Measurements from ENCODE around the gene IFT57. TPM values are rescaled to one million over a fixed set of nuclear protein-coding genes. Genes with fewer than 3 reads are reported as not detected.

IFT57 gene
- total RNA-seq, 1 donor from 2014 or later = 15.1 TPM

DNA sequence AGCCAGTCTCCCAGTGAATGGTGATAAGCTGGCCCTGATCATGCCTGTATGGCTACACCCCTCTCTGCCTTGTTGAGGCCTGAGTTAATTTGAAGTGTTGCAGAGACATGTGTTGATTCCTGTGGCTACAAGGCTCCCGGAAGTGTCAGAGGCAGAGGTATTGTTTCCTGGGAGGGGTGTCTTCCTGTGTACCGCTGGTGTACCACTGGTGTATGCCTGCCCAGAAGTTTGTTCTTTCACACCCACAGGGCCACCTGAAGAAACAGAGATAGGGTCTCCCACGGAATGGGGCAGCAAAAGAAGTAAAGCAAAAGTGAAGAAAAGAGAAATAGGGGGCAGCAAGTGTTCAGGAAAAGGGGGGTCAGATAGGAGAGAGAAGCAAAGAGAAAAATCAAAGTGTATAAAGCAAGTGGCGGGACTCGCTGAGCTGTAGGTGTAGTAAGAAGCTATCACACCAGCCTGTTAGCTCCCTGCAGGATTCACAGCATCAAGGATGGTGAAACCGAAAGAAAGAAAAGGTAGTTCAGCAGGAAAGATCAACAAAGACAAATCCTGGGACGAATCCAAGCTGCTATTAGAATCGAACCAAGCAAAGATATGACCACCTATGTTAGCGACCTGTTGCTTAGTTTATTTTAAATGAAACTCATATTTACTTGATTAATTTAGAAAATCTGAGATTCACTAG lies 94.8 kb downstream of the IFT57 start:
- intact Hi-C loops (cut with micrococcal nuclease) = loop anchor here (5.0 kb wide), 3 partner anchors 530 to 695 kb away; partner anchors contain the start of genes BBX and TRAT1

DNA sequence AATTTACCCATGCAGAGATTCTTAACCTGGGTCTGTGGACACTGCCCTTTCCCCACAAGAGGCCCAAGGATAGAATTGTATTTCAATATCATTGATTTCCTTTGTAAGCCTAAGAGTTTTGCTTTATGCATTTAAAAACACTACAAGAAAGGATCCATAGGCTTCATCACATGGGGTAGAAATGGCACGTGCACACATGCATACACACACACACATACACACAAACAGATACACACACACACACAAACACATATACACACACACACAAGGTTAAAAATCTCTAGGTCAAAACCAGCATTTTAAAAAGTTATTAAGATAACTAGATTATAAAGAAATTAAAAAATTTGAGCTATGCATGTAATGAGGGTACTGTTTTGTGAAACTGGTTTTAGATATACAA lies 95.9 kb downstream of the IFT57 start:
- intact Hi-C loops (cut with micrococcal nuclease) = loop anchor here (5.0 kb wide), 3 partner anchors 529 to 696 kb away; partner anchors contain the start of genes BBX and TRAT1

GRCh38 chr3:108125550-108126071 lies 96.6 kb downstream of the IFT57 start:
- intact Hi-C loops (cut with micrococcal nuclease) = loop anchor here (1.0 to 5.0 kb wide), 10 partner anchors 9 to 697 kb away; partner anchors contain the start of genes BBX, IFT57 and TRAT1

GRCh38 chr3:108125153-108125543 lies 97.1 kb downstream of the IFT57 start:
- intact Hi-C loops (cut with micrococcal nuclease) = loop anchor here (1.0 to 5.0 kb wide), 10 partner anchors 9 to 697 kb away; partner anchors contain the start of genes BBX, IFT57 and TRAT1

DNA sequence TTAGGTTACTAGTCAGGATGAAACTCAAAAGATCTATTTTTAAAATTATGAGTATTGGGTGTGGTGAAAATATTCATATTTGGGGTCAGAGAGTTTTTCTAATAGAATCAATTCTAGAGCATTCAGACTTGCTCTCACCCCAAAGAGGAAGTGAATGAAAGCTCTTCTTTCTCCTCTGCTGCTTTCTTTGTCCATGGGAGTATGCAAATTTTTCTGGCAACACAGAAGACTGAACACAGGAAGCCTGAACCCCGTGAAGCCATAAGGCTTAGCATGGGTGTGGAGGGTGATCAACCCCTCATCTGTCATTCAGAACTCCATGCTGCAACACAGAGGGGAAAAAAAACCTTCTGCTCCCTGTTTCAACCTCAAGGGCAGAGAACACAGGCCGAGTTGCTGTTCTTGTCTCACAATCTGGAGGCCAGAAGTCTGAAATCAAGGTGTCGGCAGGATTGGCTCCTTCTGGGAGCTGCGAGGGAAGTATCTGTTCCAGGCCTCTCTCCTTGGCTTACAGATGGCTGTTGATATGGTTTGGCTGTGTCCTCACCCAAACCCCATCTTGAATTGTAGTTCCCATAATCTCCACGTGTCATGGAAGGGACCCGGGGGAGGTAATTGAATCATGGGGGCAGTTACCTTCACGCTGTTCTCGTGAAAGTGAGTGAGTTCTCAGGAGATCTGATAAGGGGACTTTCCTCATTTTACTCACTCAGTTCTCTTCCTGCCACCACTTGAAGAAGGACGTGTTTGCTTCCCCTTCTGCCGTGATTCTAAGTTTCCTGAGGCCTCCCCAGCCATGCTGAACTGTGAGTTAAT lies 97.7 kb downstream of the IFT57 start:
- intact Hi-C loops (cut with micrococcal nuclease) = loop anchor here (1.0 to 5.0 kb wide), 12 partner anchors 10 to 698 kb away; partner anchors contain the start of genes BBX, CIP2A, DZIP3 and IFT57

- intact Hi-C loops (cut with micrococcal nuclease) = no loop called here
These were observed 98.9 kb downstream of the IFT57 start for GRCh38 chr3:108123326-108123725.

GRCh38 chr3:108122276-108122675 lies 99.9 kb downstream of the IFT57 start:
- intact Hi-C loops (cut with micrococcal nuclease) = no loop called here

GRCh38 chr3:108119398-108120104 lies 102.7 kb downstream of the IFT57 start:
- intact Hi-C loops (cut with micrococcal nuclease) = no loop called here

DNA sequence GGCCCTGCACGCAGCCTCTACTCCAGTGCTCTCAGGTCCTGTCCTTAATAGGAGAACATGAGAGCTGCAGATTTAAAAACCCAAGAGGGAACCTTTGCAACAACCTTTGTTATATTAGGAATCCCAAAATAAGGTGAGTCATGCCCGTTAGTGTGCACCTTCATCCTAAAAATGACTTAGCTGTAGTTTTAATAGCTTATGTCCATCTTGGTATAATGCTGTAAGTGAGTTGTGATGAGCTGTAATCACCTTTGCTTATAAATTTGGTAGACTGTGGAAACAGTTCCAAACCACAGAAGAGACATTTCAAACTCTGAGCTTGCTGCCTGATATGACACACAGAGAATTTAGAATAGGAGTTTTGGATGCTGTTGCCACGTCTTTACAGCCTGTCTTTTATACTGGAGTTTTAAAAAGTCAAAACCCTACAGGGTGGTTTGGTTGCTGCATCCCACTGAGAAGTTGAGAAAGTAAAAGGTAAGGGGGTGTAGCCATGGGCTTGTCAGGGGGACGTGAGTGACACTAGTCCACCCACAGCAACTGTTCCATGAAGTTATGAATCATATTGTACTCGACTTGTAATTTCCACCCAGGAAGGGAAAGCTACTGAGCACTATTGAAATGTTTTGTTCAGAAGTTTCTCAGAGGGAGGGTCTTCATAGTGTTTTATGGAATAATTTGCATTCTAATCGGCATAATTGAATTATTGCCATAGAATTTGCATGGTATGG lies 104.0 kb downstream of the IFT57 start:
- intact Hi-C loops (cut with micrococcal nuclease) = no loop called here

DNA sequence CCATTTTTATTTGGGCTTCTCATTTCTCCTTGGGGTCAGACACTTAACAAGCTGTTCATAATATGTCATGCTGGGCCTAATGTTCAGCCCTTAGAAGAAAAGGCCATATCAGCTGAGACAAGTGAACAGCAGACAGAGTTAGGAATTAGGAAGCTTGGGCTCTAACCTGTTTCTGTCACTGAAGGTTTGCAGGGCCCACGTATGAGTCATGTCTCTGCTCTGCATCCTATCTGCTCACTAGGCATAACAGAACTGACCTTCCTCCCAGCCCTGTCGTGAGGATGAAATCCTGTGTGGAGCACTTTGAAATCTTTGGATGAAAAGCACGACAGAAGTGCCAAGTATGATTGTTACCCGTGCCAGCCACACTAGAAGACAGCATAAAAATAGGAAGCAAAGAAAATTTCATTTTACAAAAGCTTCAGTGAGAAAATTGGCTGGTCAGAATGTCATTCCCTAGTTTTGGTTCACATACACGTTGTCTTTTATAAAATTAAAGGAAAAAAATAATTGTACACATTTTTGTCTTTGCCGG lies 104.9 kb downstream of the IFT57 start:
- intact Hi-C loops (cut with micrococcal nuclease) = no loop called here

GRCh38 chr3:108114423-108115065 lies 107.7 kb downstream of the IFT57 start:
- intact Hi-C loops (cut with micrococcal nuclease) = no loop called here

DNA sequence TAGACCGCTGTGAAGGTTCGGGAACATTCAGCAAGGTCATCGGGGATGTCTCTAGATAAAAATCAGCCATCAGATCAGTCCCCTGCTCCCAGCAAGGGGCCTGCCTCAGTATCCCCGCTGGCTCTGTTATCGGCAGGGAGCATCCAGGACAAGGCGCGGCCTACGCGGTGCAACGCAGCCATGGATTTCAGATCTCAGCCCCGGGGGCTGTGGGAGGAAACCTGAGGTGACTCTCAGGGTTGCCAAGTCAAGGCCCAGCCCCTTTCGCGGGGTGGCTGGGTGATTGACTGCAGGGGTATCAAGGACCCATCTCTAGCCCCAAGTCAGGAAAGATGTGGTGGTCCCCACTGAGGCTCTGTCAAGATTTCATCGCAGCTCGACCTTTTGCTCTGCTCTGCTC lies 108.2 kb downstream of the IFT57 start:
- intact Hi-C loops (cut with micrococcal nuclease) = no loop called here

DNA sequence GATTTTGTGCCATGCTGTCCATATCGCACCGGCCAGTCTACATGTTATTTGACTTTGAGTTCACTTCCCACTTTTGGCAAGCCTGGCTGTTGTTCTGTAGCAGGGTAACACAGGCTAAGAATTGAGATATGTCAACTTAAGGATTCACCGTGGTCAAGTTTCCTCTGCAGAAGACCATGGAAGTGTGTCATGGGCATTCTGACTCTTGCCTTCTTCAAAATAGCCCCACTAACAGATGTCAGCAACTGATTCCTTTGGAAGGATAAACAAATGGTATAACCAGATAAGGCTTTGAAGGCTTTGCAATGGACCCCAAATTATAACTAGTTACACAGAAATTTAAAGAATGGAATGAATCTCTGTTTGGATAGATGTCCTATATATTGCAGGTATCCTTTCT lies 111.3 kb downstream of the IFT57 start:
- intact Hi-C loops (cut with micrococcal nuclease) = no loop called here

Other genes with a start within 250 kb of the IFT57 start
- 132 and 145 TPM in 2 replicates for gene CD47, start 131.4 kb downstream of the IFT57 start, total RNA-seq
- 3.3 and 3.4 TPM in 2 replicates for gene HHLA2, start 74.1 kb upstream of the IFT57 start, total RNA-seq

Measured in T-helper 1 cell treated with Interleukin-12 subunit alpha and Interleukin-12 subunit beta and Interleukin-4 antibody, amounts not matched to agents 30 ng/mL and 1 ng/mL, for 36 hours (primary cell).